Natural killer cell (primary cell): Measurements from ENCODE around the gene BCOR. TPM values are rescaled to one million over a fixed set of nuclear protein-coding genes. Genes with fewer than 3 reads are reported as not detected.

Source experiments
- ATAC-seq, 3 donors: fragments of 150-1000 bp in 2 of 3; fragments of 200-7000 bp in 1 of 3; cut with Tn5 transposase; 1 replicate in 1 of 3; 2 replicates in 2 of 3; pipeline ENCODE4 v1.10.0; 2021; ENCODE audit warnings: mild to moderate bottlenecking in 2 of 3, moderate library complexity in 2 of 3
- DNase-seq, 2 donors: peaks; one replicate each; pipeline versions ENCODE4 v3.0.0 to v3.0.0-alpha.2; 2013 to 2021; ENCODE audit warnings: mixed read lengths in 1 of 2
- H3K27ac ChIP-seq: one replicate; pipeline ENCODE4 v1.5.1; 2013; ENCODE audit warnings: mild to moderate bottlenecking, low read length
- H3K27me3 ChIP-seq: one replicate; pipeline ENCODE4 v1.6.1; 2013; ENCODE audit warnings: low read length; ENCODE audit not compliant: control insufficient read depth, insufficient read depth
- H3K36me3 ChIP-seq: one replicate; pipeline ENCODE4 v1.6.1; 2013; ENCODE audit warnings: low read length; ENCODE audit not compliant: control insufficient read depth, insufficient read depth
- H3K4me1 ChIP-seq: one replicate; pipeline ENCODE4 v1.6.1; 2013; ENCODE audit warnings: low read length; ENCODE audit not compliant: control insufficient read depth, insufficient read depth
- H3K4me3 ChIP-seq: one replicate; pipeline ENCODE4 v1.5.1; 2013; ENCODE audit warnings: low read length
- H3K9me3 ChIP-seq: one replicate; pipeline ENCODE4 v1.6.1; 2013; ENCODE audit warnings: low read length; ENCODE audit not compliant: control insufficient read depth, insufficient read depth
- H3K27ac Mint-ChIP-seq, 2 donors: one replicate each; pipeline ENCODE4 v1.8.0; 2022; ENCODE audit warnings: mild to moderate bottlenecking in 2 of 2, mixed read lengths in 2 of 2, moderate library complexity in 1 of 2
- H3K27me3 Mint-ChIP-seq, 2 donors: one replicate each; pipeline ENCODE4 v1.8.0; 2022; ENCODE audit warnings: low read depth in 2 of 2, mixed read lengths in 2 of 2
- H3K36me3 Mint-ChIP-seq: one replicate; pipeline ENCODE4 v1.8.0; 2022; ENCODE audit warnings: mixed read lengths
- H3K4me1 Mint-ChIP-seq, 2 donors: one replicate each; pipeline ENCODE4 v1.8.0; 2022; ENCODE audit warnings: mixed read lengths in 2 of 2
- H3K4me3 Mint-ChIP-seq: one replicate; pipeline ENCODE4 v1.8.0; 2022; ENCODE audit warnings: mild to moderate bottlenecking, moderate library complexity, mixed read lengths
- H3K9me3 Mint-ChIP-seq, 2 donors: one replicate each; pipeline ENCODE4 v1.8.0; 2022; ENCODE audit warnings: mixed read lengths in 2 of 2
- CTCF ChIP-seq: fragments of 200-600 bp; IDR thresholded peaks from one replicate; pipeline ENCODE4 v1.8.0; 2022; ENCODE audit warnings: antibody characterized with exemption
- WGBS: methylation state at CpG from one replicate; pipeline ENCODE4 v1.1.7; 2013; ENCODE audit warnings: missing lambda C conversion rate; ENCODE audit not compliant: insufficient coverage; 5-methylcytosine and 5-hydroxymethylcytosine counted together
- intact Hi-C: fragments of 100-400 bp; cut with micrococcal nuclease; formaldehyde crosslinking; loops from one replicate; pipeline ENCODE4 v1.14.2; 2022
- total RNA-seq, 4 donors: library from RNA; stranded (reverse); fragments of 120-200 nt in 1 of 4; gene quantifications; one replicate each; pipeline versions ENCODE4 v1.2.3 to v1.2.4, GENCODE V29; 2013 to 2022

BCOR gene
- total RNA-seq, 3 donors from 2014 or later (not counting 1 experiment from before 2014, with no cell fraction given): 20.0 to 35.2 (median 29.2) TPM

GRCh38 chrX:40080894-40081678 is 16.7 kb downstream of the BCOR start:
- 94% methylated on average over 5 of the region's 16 CpGs for WGBS
- peaks cover 35% of the 10 kb centered on the region for H3K4me1 ChIP-seq
- Mint-ChIP-seq H3K9me3 (no peaks in the 10 kb centered on the region), H3K36me3 (no peaks in the 10 kb centered on the region), H3K27ac (no peak overlapping the region), H3K4me1 (peaks cover 14 to 19% of the 10 kb centered on the region in 2 donors), H3K4me3 (no peak overlapping the region), H3K27me3 (peaks cover 4 to 8% of the 10 kb centered on the region in 2 donors)
- no peak overlapping the region for H3K4me3 ChIP-seq
- intact Hi-C loops: loop anchor here (10.0 kb wide), 1 partner anchor 266 kb away; no protein-coding TSS in a partner anchor
- no peak for ATAC-seq
- no peaks in the 10 kb centered on the region for H3K27me3 ChIP-seq
- H3K36me3 ChIP-seq: peaks cover 3% of the 10 kb centered on the region
- no peak for TF ChIP-seq CTCF
- no peak for DNase-seq
- no peak overlapping the region for H3K27ac ChIP-seq
- no peaks in the 10 kb centered on the region for H3K9me3 ChIP-seq

- H3K9me3 Mint-ChIP-seq: no peaks in the 10 kb centered on the region
- Histone ChIP-seq H3K4me3 (no peak overlapping the region), H3K27me3 (no peaks in the 10 kb centered on the region), H3K9me3 (no peaks in the 10 kb centered on the region), H3K36me3 (peaks cover 9% of the 10 kb centered on the region), H3K27ac (no peak overlapping the region), H3K4me1 (peaks cover 23% of the 10 kb centered on the region)
- H3K27me3 Mint-ChIP-seq: peaks cover 4 to 6% of the 10 kb centered on the region in 2 donors
- no peak overlapping the region for H3K27ac Mint-ChIP-seq
- ATAC-seq (no peak), DNase-seq (no peak)
- H3K4me1 Mint-ChIP-seq: peaks cover 12 to 16% of the 10 kb centered on the region in 2 donors
- no peak for TF ChIP-seq CTCF
- H3K36me3 Mint-ChIP-seq: no peaks in the 10 kb centered on the region
- WGBS: 95% methylated on average over 4 of the region's 9 CpGs
- intact Hi-C loops: no loop called here
- no peak overlapping the region for H3K4me3 Mint-ChIP-seq
Observed at GRCh38 chrX:40079572-40079971, 18.2 kb downstream of the BCOR start.

- Mint-ChIP-seq H3K4me3 (no peak overlapping the region), H3K9me3 (no peaks in the 10 kb centered on the region), H3K27me3 (no peaks in the 10 kb centered on the region), H3K36me3 (no peaks in the 10 kb centered on the region), H3K27ac (no peak overlapping the region), H3K4me1 (peaks cover 5 to 8% of the 10 kb centered on the region in 2 donors)
- Histone ChIP-seq H3K27ac (no peak overlapping the region), H3K27me3 (no peaks in the 10 kb centered on the region), H3K4me3 (no peak overlapping the region), H3K4me1 (peaks cover 14% of the 10 kb centered on the region), H3K36me3 (peaks cover 17% of the 10 kb centered on the region), H3K9me3 (no peaks in the 10 kb centered on the region)
- ATAC-seq (no peak), DNase-seq (no peak)
- WGBS: 92% methylated on average over 13 of the region's 24 CpGs
- no peak for TF ChIP-seq CTCF
- intact Hi-C loops: no loop called here
Observed at GRCh38 chrX:40078489-40079227, 19.1 kb downstream of the BCOR start.
